Activated naive CD4-positive, alpha-beta T cell (primary cell): ENCODE measurements around the gene VPS33B.
"Not testable (repeated sequence)": the region's sequence is repeated elsewhere in the genome, so short reads cannot be mapped to it uniquely, and the experiment has no call there.

ENCODE experiments used
- DNase-seq, 4 experiments: peaks; one replicate each; lab custom pipeline; 2025; lab: John Stamatoyannopoulos, UW

Gene VPS33B

GRCh38 chr15:91032919-91033803 lies 10.8 kb upstream of the VPS33B start:
- DNase-seq: peak in 2 of 4 experiments; percentile 19 to 43

- no peak for DNase-seq
These were observed 9.4 kb upstream of the VPS33B start for GRCh38 chr15:91031796-91032195.

GRCh38 chr15:91027677-91028076 lies 5.3 kb upstream of the VPS33B start:
- no peak for DNase-seq

- DNase-seq: no peak
These were observed 1.3 kb upstream of the VPS33B start for GRCh38 chr15:91023720-91024119.

- DNase-seq: no peak
These were observed 387 bp upstream of the VPS33B start for GRCh38 chr15:91022832-91023129.

GRCh38 chr15:91021516-91022074 lies 799 bp downstream of the VPS33B start:
- DNase-seq: no peak

- no peak for DNase-seq
These were observed 4.2 kb downstream of the VPS33B start for GRCh38 chr15:91018158-91018557.

- DNase-seq: no peak
These were observed 4.7 kb downstream of the VPS33B start for GRCh38 chr15:91017716-91018115.

GRCh38 chr15:91013701-91014100 lies 8.7 kb downstream of the VPS33B start:
- DNase-seq: not testable (repeated sequence)

GRCh38 chr15:91007266-91007665 lies 15.1 kb downstream of the VPS33B start:
- no peak for DNase-seq

GRCh38 chr15:91001209-91001608 lies 21.2 kb downstream of the VPS33B start:
- no peak for DNase-seq

- no peak for DNase-seq
These were observed 23.7 kb downstream of the VPS33B start for GRCh38 chr15:90998737-90999136.

- peak; percentile 91 to 93 (median 92) for DNase-seq
These were observed 27.7 kb downstream of the VPS33B start, which contains the start of gene PRC1 for GRCh38 chr15:90994417-90995311. PRC1 (minus strand) TSS chr15:90994535; CDS start chr15:90994417, 118 bp downstream.

GRCh38 chr15:90994059-90994416 lies 28.4 kb downstream of the VPS33B start:
- peak in 1 of 4 experiments; percentile 20 for DNase-seq

- no peak for DNase-seq
These were observed 30.7 kb downstream of the VPS33B start for GRCh38 chr15:90991587-90992285.

GRCh38 chr15:90990446-90990845 lies 31.9 kb downstream of the VPS33B start:
- DNase-seq: no peak

GRCh38 chr15:90989040-90989768 lies 33.2 kb downstream of the VPS33B start:
- DNase-seq: no peak

GRCh38 chr15:90988296-90988695 lies 34.1 kb downstream of the VPS33B start:
- no peak for DNase-seq

- DNase-seq: no peak
These were observed 34.7 kb downstream of the VPS33B start for GRCh38 chr15:90987561-90988141.

GRCh38 chr15:90986790-90987507 lies 35.4 kb downstream of the VPS33B start:
- DNase-seq: no peak
